Keratinocyte (primary cell): ENCODE results near the gene BRINP1. TPM values are rescaled to one million over a fixed set of nuclear protein-coding genes. Genes with fewer than 3 reads are reported as not detected.

ENCODE experiments used
- DNase-seq: peaks from one replicate; pipeline ENCODE4 v3.0.0-alpha.2; 2011; ENCODE audit warnings: low read depth, missing footprints, low spot score
- FAIRE-seq: peaks from 2 replicates; lab custom pipeline; 2011; peaks lifted over from hg19 to GRCh38; lab: Jason Lieb, UNC
- H2AFZ ChIP-seq: 2 replicates; pipeline ENCODE4 v1.6.0; 2012; ENCODE audit warnings: low read length, control low read depth, inconsistent platforms; ENCODE audit not compliant: control insufficient read depth
- H3K27ac ChIP-seq: 2 replicates; pipeline ENCODE4 v1.5.1; 2011; ENCODE audit warnings: low read length; ENCODE audit not compliant: control insufficient read depth, insufficient read depth
- H3K27me3 ChIP-seq: 3 replicates; pipeline ENCODE4 v1.6.0; 2011; ENCODE audit warnings: low read length; ENCODE audit not compliant: control insufficient read depth, insufficient read depth; ENCODE audit errors: extremely low read depth
- H3K36me3 ChIP-seq, 2 experiments: 2 replicates in 1 of 2; 3 replicates in 1 of 2; pipeline ENCODE4 v1.5.1; 2011; ENCODE audit warnings: low read length in 2 of 2, mild to moderate bottlenecking in 1 of 2; ENCODE audit not compliant: control insufficient read depth in 2 of 2, insufficient read depth in 2 of 2; ENCODE audit errors: extremely low read depth in 1 of 2
- H3K4me1 ChIP-seq: 3 replicates; pipeline ENCODE4 v1.5.1; 2011; ENCODE audit warnings: low read length; ENCODE audit not compliant: control insufficient read depth, insufficient read depth; ENCODE audit errors: extremely low read depth
- H3K4me2 ChIP-seq: 3 replicates; pipeline ENCODE4 v1.6.0; 2011; ENCODE audit warnings: low read depth, low read length; ENCODE audit not compliant: control insufficient read depth, insufficient read depth; ENCODE audit errors: extremely low read depth
- H3K4me3 ChIP-seq, 3 experiments: fragments of 200-600 bp in 1 of 3; sonication (generic) in 1 of 3; 2 replicates in 2 of 3; 3 replicates in 1 of 3; pipeline ENCODE4 v1.5.1; 2011 to 2016; ENCODE audit warnings: low read length in 3 of 3, mild to moderate bottlenecking in 3 of 3, control low read depth in 2 of 3, inconsistent platforms in 1 of 3, low read depth in 1 of 3, mixed read lengths in 1 of 3, mixed run types in 1 of 3, moderate library complexity in 1 of 3; ENCODE audit not compliant: control insufficient read depth in 2 of 3, insufficient read depth in 2 of 3; ENCODE audit errors: extremely low read depth in 1 of 3
- H3K79me2 ChIP-seq: 2 replicates; pipeline ENCODE4 v1.6.0; 2012; ENCODE audit warnings: low read length; ENCODE audit not compliant: control insufficient read depth, insufficient read depth
- H3K9ac ChIP-seq: 3 replicates; pipeline ENCODE4 v1.6.0; 2011; ENCODE audit warnings: low read length; ENCODE audit not compliant: control insufficient read depth, insufficient read depth; ENCODE audit errors: extremely low read depth
- H3K9me1 ChIP-seq: 3 replicates; pipeline ENCODE4 v1.6.0; 2011; ENCODE audit warnings: low read length; ENCODE audit not compliant: control insufficient read depth, insufficient read depth; ENCODE audit errors: extremely low read depth
- H3K9me3 ChIP-seq: 2 replicates; pipeline ENCODE4 v1.5.1; 2012; ENCODE audit warnings: low read depth, low read length; ENCODE audit not compliant: control insufficient read depth
- H4K20me1 ChIP-seq: 3 replicates; pipeline ENCODE4 v1.6.0; 2011; ENCODE audit warnings: low read length; ENCODE audit not compliant: control insufficient read depth, insufficient read depth; ENCODE audit errors: extremely low read depth
- CTCF ChIP-seq, 3 experiments: IDR thresholded peaks in 1 of 3; conservative IDR thresholded peaks in 1 of 3; optimal IDR thresholded peaks in 1 of 3; 2 replicates in 2 of 3; 3 replicates in 1 of 3; pipeline versions ENCODE3 to v1.5.1; 2011; ENCODE audit warnings: low read length in 3 of 3, mild to moderate bottlenecking in 3 of 3, moderate library complexity in 2 of 3, control low read depth in 1 of 3, inconsistent platforms in 1 of 3; ENCODE audit not compliant: insufficient read depth in 2 of 3; ENCODE audit errors: extremely low read depth in 1 of 3
- EZH2 ChIP-seq: IDR thresholded peaks from one replicate; pipeline ENCODE4 v1.6.1; 2012; ENCODE audit warnings: inconsistent platforms, mild to moderate bottlenecking, low read length, moderate library complexity
- dilution Hi-C: fragments of 300-500 bp; cut with MboI; formaldehyde crosslinking; loops from one replicate; pipeline ENCODE4 v1.7.0; 2020; ENCODE audit warnings: low sequenced_read_pairs; ENCODE audit not compliant: extremely low pct_ligation_motif_present
- polyA plus RNA-seq, 5 experiments: library from polyadenylated mRNA; depleted of rRNA in 3 of 5; stranded (reverse) in 3 of 5; stranded (forward) in 1 of 5; unstranded in 1 of 5; fragments of >200 nt; gene quantifications; 1 replicate in 1 of 5; 2 replicates in 3 of 5; 3 replicates in 1 of 5; pipeline versions ENCODE4 v1.2.1 to v1.2.3, GENCODE V29; 2011 to 2012; ENCODE audit warnings: missing spikeins in 2 of 5, low read depth in 1 of 5, low replicate concordance in 1 of 5

BRINP1 gene
- polyA plus RNA-seq, 1 donor (not counting 4 experiments of a cell fraction or from before 2014, with no cell fraction given): 0.63 TPM

GRCh38 chr9:119366909-119367682 lies 2.1 kb downstream of the BRINP1 start:
- H3K4me1 ChIP-seq: no peaks in the 10 kb centered on the region
- no peak overlapping the region for H2AFZ ChIP-seq
- no peak for TF ChIP-seq CTCF (optimal IDR thresholded peaks at IDR 0.05 in 1 of 3, IDR thresholded peaks at IDR 0.05 in 1 of 3, conservative IDR thresholded peaks at IDR 0.05 in 1 of 3; ENCODE audit: extremely low read depth in 1 of 3, insufficient read depth in 2 of 3, low read length in 3 of 3)
- no peak for TF ChIP-seq EZH2
- H3K27me3 ChIP-seq: peaks cover 39% of the 10 kb centered on the region
- no peak overlapping the region for H3K27ac ChIP-seq
- H3K9me1 ChIP-seq: no peaks in the 10 kb centered on the region
- H3K9me3 ChIP-seq: no peaks in the 10 kb centered on the region
- no peak overlapping the region for H3K9ac ChIP-seq
- dilution Hi-C loops: no loop called here
- no peaks in the 10 kb centered on the region for H4K20me1 ChIP-seq
- no peak overlapping the region for H3K4me2 ChIP-seq
- H3K4me3 ChIP-seq: no peak overlapping the region
- no peaks in the 10 kb centered on the region for H3K36me3 ChIP-seq
- H3K79me2 ChIP-seq: no peaks in the 10 kb centered on the region
- no peak for FAIRE-seq
- no peak for DNase-seq

GRCh38 chr9:119365291-119366027 lies 3.8 kb downstream of the BRINP1 start:
- H3K27me3 ChIP-seq: peaks cover 39% of the 10 kb centered on the region
- no peak overlapping the region for H2AFZ ChIP-seq
- TF ChIP-seq EZH2 (no peak), CTCF (optimal IDR thresholded peaks at IDR 0.05 in 1 of 3, IDR thresholded peaks at IDR 0.05 in 1 of 3, conservative IDR thresholded peaks at IDR 0.05 in 1 of 3; ENCODE audit: extremely low read depth in 1 of 3, insufficient read depth in 2 of 3, low read length in 3 of 3) (peak; percentile 48 to 77 (median 66))
- no peaks in the 10 kb centered on the region for H3K4me1 ChIP-seq
- DNase-seq (no peak), FAIRE-seq (no peak)
- H3K4me3 ChIP-seq: no peak overlapping the region
- H4K20me1 ChIP-seq: no peaks in the 10 kb centered on the region
- no peaks in the 10 kb centered on the region for H3K79me2 ChIP-seq
- no peak overlapping the region for H3K4me2 ChIP-seq
- H3K36me3 ChIP-seq: no peaks in the 10 kb centered on the region
- dilution Hi-C loops: no loop called here
- H3K27ac ChIP-seq: no peak overlapping the region
- no peaks in the 10 kb centered on the region for H3K9me1 ChIP-seq
- H3K9me3 ChIP-seq: no peaks in the 10 kb centered on the region
- no peak overlapping the region for H3K9ac ChIP-seq
